ENCODE measurements around the gene SBNO2. TPM values are rescaled to one million over a fixed set of nuclear protein-coding genes. Genes with fewer than 3 reads are reported as not detected.
A peak's percentile ranks its signal among the peaks of the same experiment; 100 is the strongest.

Gene SBNO2
- total RNA-seq, 1 experiment from 2014 or later, result 46.3 TPM

DNA sequence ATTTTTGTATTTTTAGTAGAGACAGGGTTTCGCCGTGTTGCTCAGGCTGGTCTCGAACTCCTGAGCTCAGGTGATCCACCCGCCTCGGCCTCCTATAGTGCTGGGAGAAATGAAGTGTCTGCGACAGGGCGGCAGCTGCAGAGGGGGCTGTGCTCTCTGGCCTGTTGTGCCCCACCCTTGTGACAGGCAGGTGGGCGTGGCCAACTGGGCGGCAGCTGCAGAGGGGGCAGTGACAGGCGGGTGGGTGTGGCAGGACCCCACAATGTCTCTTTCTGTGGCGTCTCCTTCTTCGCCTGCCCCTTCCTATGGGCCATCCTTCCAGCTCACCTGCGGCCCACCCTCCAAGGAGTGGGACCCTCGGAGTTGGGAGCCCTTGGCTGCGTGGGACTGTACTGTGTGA is 43.3 kb upstream of the SBNO2 start:
- Histone ChIP-seq H3T11ph (ENCODE audit: low read length) (no peak overlapping the region), H2BK20ac (ENCODE audit: low read depth, low read length, poor library complexity, severe bottlenecking) (no peak overlapping the region), H3K79me2 (ENCODE audit: insufficient read depth, low read length) (peaks cover 16% of the 10 kb centered on the region; the same call in 1 of the 2 replicates), H2BK15ac (ENCODE audit: low read depth, low read length) (no peak overlapping the region), H2AFZ (ENCODE audit: low read length) (no peak overlapping the region), H3K27ac (ENCODE audit: insufficient read length, low read depth, low read length) (no peak overlapping the region), H3K23ac (ENCODE audit: insufficient read length, low read depth, low read length) (no peak overlapping the region), H3K23me2 (ENCODE audit: insufficient read length, low read depth, low read length, poor library complexity, severe bottlenecking) (no peaks in the 10 kb centered on the region), H4K20me1 (ENCODE audit: control insufficient read depth, insufficient read depth, insufficient read length) (no peaks in the 10 kb centered on the region), H3K79me1 (ENCODE audit: insufficient read depth, low read depth, low read length, poor library complexity, severe bottlenecking) (peaks cover 4% of the 10 kb centered on the region), H3K9me3 (ENCODE audit: control insufficient read depth, low read depth, low read length) (no peaks in the 10 kb centered on the region), H3K18ac (ENCODE audit: insufficient read length, low read depth, low read length) (no peak overlapping the region), H3K9ac (ENCODE audit: extremely low read depth, insufficient read length, low read length) (no peak overlapping the region), H2BK12ac (ENCODE audit: insufficient read length, low read depth, low read length) (no peak overlapping the region), H2AK5ac (ENCODE audit: insufficient read length, low read length) (no peak overlapping the region), H3K4me2 (ENCODE audit: insufficient read depth, insufficient read length, low read length) (no peak overlapping the region), H2BK120ac (ENCODE audit: low read depth, low read length, poor library complexity, severe bottlenecking) (no peak overlapping the region), H4K8ac (replicated peaks; ENCODE audit: insufficient read length, low read depth, low read length) (no peak overlapping the region), H2BK5ac (ENCODE audit: insufficient read length, low read length) (no peak overlapping the region), H3K27me3 (ENCODE audit: insufficient read depth, low read length) (no peaks in the 10 kb centered on the region), H3K4me1 (ENCODE audit: insufficient read depth, low read length) (no peaks in the 10 kb centered on the region), H3K4ac (ENCODE audit: low read depth, low read length) (no peak overlapping the region), H3K56ac (ENCODE audit: insufficient read length, low read depth, low read length) (no peak overlapping the region), H4K91ac (ENCODE audit: insufficient read length, low read depth, low read length) (no peak overlapping the region), H4K5ac (ENCODE audit: insufficient read length, low read depth, low read length) (no peak overlapping the region), H3K14ac (ENCODE audit: insufficient read depth, low read length) (no peak overlapping the region)
- no peaks in the 10 kb centered on the region for H3K9me3 Mint-ChIP-seq
- DNase-seq, result no peak
- TF ChIP-seq, protein P1, sequence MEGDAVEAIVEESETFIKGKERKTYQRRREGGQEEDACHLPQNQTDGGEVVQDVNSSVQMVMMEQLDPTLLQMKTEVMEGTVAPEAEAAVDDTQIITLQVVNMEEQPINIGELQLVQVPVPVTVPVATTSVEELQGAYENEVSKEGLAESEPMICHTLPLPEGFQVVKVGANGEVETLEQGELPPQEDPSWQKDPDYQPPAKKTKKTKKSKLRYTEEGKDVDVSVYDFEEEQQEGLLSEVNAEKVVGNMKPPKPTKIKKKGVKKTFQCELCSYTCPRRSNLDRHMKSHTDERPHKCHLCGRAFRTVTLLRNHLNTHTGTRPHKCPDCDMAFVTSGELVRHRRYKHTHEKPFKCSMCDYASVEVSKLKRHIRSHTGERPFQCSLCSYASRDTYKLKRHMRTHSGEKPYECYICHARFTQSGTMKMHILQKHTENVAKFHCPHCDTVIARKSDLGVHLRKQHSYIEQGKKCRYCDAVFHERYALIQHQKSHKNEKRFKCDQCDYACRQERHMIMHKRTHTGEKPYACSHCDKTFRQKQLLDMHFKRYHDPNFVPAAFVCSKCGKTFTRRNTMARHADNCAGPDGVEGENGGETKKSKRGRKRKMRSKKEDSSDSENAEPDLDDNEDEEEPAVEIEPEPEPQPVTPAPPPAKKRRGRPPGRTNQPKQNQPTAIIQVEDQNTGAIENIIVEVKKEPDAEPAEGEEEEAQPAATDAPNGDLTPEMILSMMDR (conservative IDR thresholded peaks at IDR 0.05), result no peak
- peaks cover 3 to 13% (median 12%) of the 10 kb centered on the region in 3 experiments; a peak in 6 of 7 replicates for H3K36me3 Mint-ChIP-seq (ENCODE audit: insufficient read depth in 1 of 3, low read depth in 3 of 3)
- H3K4me3 Mint-ChIP-seq, result no peak overlapping the region
- H3K27me3 Mint-ChIP-seq (ENCODE audit: low read depth), result no peaks in the 10 kb centered on the region
- peaks cover 16 to 32% of the 10 kb centered on the region in 2 experiments for H3K4me1 Mint-ChIP-seq
- no CpG with 5 or more reads among the region's 15 CpGs for WGBS (ENCODE audit: extremely low coverage, insufficient read length, low lambda C conversion rate)
- H3K27ac Mint-ChIP-seq, result peak overlapping the region in 2 of 3 experiments; percentile 66 to 70; a peak in 2 of 7 replicates
